Measurements from ENCODE around the gene MAP2K5.

GRCh38 chr15:67753891-67754290 is 211.4 kb downstream of the MAP2K5 start:
- no peak for TF ChIP-seq CTCF (IDR thresholded peaks at IDR 0.05; ENCODE audit: low read depth, low read length, missing input control)
- TF ChIP-seq RXRA (IDR thresholded peaks at IDR 0.05) = no peak
- TF ChIP-seq, protein P1, sequence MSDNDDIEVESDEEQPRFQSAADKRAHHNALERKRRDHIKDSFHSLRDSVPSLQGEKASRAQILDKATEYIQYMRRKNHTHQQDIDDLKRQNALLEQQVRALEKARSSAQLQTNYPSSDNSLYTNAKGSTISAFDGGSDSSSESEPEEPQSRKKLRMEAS (IDR thresholded peaks at IDR 0.05) = no peak
- TF ChIP-seq RAD21 (IDR thresholded peaks at IDR 0.05) = no peak
- no peak for TF ChIP-seq HNF4A (conservative IDR thresholded peaks at IDR 0.05)
- no peak for TF ChIP-seq JUND (IDR thresholded peaks at IDR 0.05)
- TF ChIP-seq, protein P2, sequence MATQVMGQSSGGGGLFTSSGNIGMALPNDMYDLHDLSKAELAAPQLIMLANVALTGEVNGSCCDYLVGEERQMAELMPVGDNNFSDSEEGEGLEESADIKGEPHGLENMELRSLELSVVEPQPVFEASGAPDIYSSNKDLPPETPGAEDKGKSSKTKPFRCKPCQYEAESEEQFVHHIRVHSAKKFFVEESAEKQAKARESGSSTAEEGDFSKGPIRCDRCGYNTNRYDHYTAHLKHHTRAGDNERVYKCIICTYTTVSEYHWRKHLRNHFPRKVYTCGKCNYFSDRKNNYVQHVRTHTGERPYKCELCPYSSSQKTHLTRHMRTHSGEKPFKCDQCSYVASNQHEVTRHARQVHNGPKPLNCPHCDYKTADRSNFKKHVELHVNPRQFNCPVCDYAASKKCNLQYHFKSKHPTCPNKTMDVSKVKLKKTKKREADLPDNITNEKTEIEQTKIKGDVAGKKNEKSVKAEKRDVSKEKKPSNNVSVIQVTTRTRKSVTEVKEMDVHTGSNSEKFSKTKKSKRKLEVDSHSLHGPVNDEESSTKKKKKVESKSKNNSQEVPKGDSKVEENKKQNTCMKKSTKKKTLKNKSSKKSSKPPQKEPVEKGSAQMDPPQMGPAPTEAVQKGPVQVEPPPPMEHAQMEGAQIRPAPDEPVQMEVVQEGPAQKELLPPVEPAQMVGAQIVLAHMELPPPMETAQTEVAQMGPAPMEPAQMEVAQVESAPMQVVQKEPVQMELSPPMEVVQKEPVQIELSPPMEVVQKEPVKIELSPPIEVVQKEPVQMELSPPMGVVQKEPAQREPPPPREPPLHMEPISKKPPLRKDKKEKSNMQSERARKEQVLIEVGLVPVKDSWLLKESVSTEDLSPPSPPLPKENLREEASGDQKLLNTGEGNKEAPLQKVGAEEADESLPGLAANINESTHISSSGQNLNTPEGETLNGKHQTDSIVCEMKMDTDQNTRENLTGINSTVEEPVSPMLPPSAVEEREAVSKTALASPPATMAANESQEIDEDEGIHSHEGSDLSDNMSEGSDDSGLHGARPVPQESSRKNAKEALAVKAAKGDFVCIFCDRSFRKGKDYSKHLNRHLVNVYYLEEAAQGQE (IDR thresholded peaks at IDR 0.05) = no peak
- TF ChIP-seq SP1 (IDR thresholded peaks at IDR 0.05) = no peak
- TF ChIP-seq HNF4G (IDR thresholded peaks at IDR 0.05) = no peak
- no peak for TF ChIP-seq ATF3 (IDR thresholded peaks at IDR 0.05)
- no peak for TF ChIP-seq GABPA (IDR thresholded peaks at IDR 0.05 in 1 of 2, conservative IDR thresholded peaks at IDR 0.05 in 1 of 2)
- TF ChIP-seq YY1 (IDR thresholded peaks at IDR 0.05) = no peak

All from liver (tissue), 3 donors.